H1 (cell line): ENCODE measurements around the gene GARS1. TPM values are rescaled to one million over a fixed set of nuclear protein-coding genes. Genes with fewer than 3 reads are reported as not detected.

ENCODE experiments used
- CHD1 ChIP-seq: IDR thresholded peaks from 2 replicates; pipeline ENCODE4 v1.6.1; 2012; ENCODE audit warnings: low read depth, low read length, improper control_type of control experiment
- HDAC2 ChIP-seq, 2 experiments: fragments of 300-600 bp in 1 of 2; sonication (generic) in 1 of 2; IDR thresholded peaks; 2 replicates each; pipeline ENCODE4 v1.6.1; 2011 to 2012; ENCODE audit warnings: low read depth in 2 of 2, low read length in 2 of 2, mild to moderate bottlenecking in 2 of 2, moderate library complexity in 2 of 2, borderline replicate concordance in 1 of 2, inconsistent platforms in 1 of 2
- KDM1A ChIP-seq: fragments of 200-600, 300-600 bp; sonication (generic); IDR thresholded peaks from 2 replicates; pipeline ENCODE4 v1.7.1; 2016; ENCODE audit warnings: mild to moderate bottlenecking, low read length, borderline replicate concordance
- POLR2AphosphoS5 ChIP-seq: IDR thresholded peaks from 2 replicates; pipeline ENCODE4 v1.6.1; 2011; ENCODE audit warnings: low read depth, low read length
- SUZ12 ChIP-seq: fragments of 200-600 bp; sonication (generic); IDR thresholded peaks from 2 replicates; pipeline ENCODE4 v1.6.1; 2012; ENCODE audit warnings: mild to moderate bottlenecking, inconsistent platforms, low read length, moderate library complexity, mixed read lengths
- TBP ChIP-seq: IDR thresholded peaks from 2 replicates; pipeline ENCODE4 v1.6.1; 2011; ENCODE audit warnings: low read depth, low read length, improper control_type of control experiment
- polyA plus RNA-seq, 7 experiments: library from polyadenylated mRNA; depleted of rRNA in 3 of 7; stranded (reverse) in 5 of 7; unstranded in 2 of 7; fragments of >200 nt in 5 of 7; fragments of 200-250 nt in 2 of 7; gene quantifications; 1 replicate in 5 of 7; 2 replicates in 1 of 7; 4 replicates in 1 of 7; pipeline versions ENCODE4 v1.2.1 to v1.2.3, GENCODE V29; 2011 to 2013; ENCODE audit warnings: missing spikeins in 2 of 7, mixed read lengths in 2 of 7
- total RNA-seq: library from RNA; stranded (reverse); fragmentation: NEBNext Ultra II Directional; extraction: Animal tissue kit (Norgen Biotek cat#: 25700); gene quantifications from 2 replicates; pipeline ENCODE4 v1.2.1, GENCODE V29; 2021
- TF ChIP-seq, protein P1 (sequence below): IDR thresholded peaks from 2 replicates; pipeline ENCODE4 v1.6.1; 2012; ENCODE audit warnings: inconsistent platforms

Gene GARS1
- total and polyA plus RNA-seq, 2 of the 8 experiments (the other 6 are each of a cell fraction or from before 2014, with no cell fraction given), result 270 to 476 TPM

DNA sequence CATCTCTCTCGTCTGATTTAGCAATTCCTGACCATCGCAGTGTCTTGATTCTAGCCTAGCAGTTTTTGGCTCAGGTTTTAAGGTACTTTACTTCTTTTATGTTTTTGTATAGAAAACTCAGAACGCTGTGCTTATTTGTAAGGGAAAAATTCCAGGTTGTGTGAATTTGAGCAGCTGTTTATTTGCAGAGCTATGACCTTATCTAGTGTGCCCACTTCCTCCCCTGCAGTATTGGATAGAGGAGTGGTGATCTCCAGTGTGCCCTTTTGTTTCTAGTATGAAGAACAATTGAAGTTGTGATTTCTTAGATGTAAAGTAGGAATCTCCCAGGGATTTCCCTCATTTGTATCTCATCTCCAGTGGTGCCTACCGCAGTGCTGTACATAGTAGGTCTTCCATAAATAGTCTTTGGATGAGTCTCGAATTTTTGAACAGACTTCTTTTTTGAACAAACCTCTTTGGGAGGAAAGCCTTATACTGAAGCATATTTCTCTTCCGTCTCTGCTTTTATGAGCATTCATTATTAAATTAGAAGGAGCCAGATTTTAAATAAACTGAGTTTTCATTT, 40.0 kb downstream of the GARS1 start (continued):
- TF ChIP-seq POLR2AphosphoS5 (no peak), TBP (no peak), KDM1A (no peak), HDAC2 (IDR thresholded peaks at IDR 0.05; ENCODE audit: borderline replicate concordance in 1 of 2, low read depth in 2 of 2, low read length in 2 of 2) (no peak), CHD1 (no peak), SUZ12 (no peak)
- TF ChIP-seq, protein P1, sequence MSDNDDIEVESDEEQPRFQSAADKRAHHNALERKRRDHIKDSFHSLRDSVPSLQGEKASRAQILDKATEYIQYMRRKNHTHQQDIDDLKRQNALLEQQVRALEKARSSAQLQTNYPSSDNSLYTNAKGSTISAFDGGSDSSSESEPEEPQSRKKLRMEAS, result no peak
